Heart left ventricle (tissue), 13 donors: ENCODE measurements around the gene ESYT3.

ENCODE experiments used
- CTCF ChIP-seq, 12 donors: fragments of 200-600 bp; sonication (generic) in 4 of 12; IDR thresholded peaks; one replicate each; pipeline versions ENCODE4 v1.5.0 to v1.8.0; 2018 to 2022; ENCODE audit warnings: antibody characterized with exemption in 12 of 12, mild to moderate bottlenecking in 5 of 12
- POLR2A ChIP-seq, 2 donors: fragments of 450-650 bp; IDR thresholded peaks; one replicate each; pipeline ENCODE4 v1.6.1; 2017; ENCODE audit warnings: antibody characterized with exemption in 2 of 2, mild to moderate bottlenecking in 2 of 2, moderate library complexity in 2 of 2
- donor health status: ischemic (EF 13 %, LVEDD 7.1; RV severe dilation, severe dysfunction).
- donor health status: DM: no; HTN: yes; CAD: no.
- donor health status: DM: no; HTN: no; CAD: no.
- donor health status: ischemic (EF 25% LVEDD 6.9; RV normal size, moderate dysfunction).
- donor health status: ischemic (EF 25% LVEDD 5.7; RV mildly dilated, moderate dysfunction).
- donor health status: ischemic (EF 35%, LVEDD 5.7; RV mildly dilated, moderate dysfunction).
- donor health status: nonischemic (EF 11% LVEDD 7.7; RV severe dilation, severe dysfunction).
- donor health status: DM: yes; HTN: yes; CAD: no.
- donor health status: PGD.
- donor health status: ischemic (EF 29% LVEDD 5.4; RV normal size, mild dysfunction).
- donor health status: nonischemic (EF 23%, LVEDD 6.1; RV moderate dilation, normal function).

GRCh38 chr3:138452436-138452835, 18.0 kb downstream of the ESYT3 start:
- TF ChIP-seq CTCF (IDR thresholded peaks at IDR 0.05) (no peak), POLR2A (IDR thresholded peaks at IDR 0.05) (no peak)
